WI38 (cell line): ENCODE data around the gene PRM1.

Source experiments
- H3K4me3 ChIP-seq: 2 replicates; pipeline ENCODE4 v1.5.1; 2011; ENCODE audit warnings: low read depth, mild to moderate bottlenecking, control low read depth, low read length
- TF ChIP-seq, protein P1 (sequence below): IDR thresholded peaks from 2 replicates; pipeline ENCODE4 v1.5.1; 2012; ENCODE audit warnings: low read depth, mild to moderate bottlenecking, control low read depth, low read length

PRM1 gene

DNA sequence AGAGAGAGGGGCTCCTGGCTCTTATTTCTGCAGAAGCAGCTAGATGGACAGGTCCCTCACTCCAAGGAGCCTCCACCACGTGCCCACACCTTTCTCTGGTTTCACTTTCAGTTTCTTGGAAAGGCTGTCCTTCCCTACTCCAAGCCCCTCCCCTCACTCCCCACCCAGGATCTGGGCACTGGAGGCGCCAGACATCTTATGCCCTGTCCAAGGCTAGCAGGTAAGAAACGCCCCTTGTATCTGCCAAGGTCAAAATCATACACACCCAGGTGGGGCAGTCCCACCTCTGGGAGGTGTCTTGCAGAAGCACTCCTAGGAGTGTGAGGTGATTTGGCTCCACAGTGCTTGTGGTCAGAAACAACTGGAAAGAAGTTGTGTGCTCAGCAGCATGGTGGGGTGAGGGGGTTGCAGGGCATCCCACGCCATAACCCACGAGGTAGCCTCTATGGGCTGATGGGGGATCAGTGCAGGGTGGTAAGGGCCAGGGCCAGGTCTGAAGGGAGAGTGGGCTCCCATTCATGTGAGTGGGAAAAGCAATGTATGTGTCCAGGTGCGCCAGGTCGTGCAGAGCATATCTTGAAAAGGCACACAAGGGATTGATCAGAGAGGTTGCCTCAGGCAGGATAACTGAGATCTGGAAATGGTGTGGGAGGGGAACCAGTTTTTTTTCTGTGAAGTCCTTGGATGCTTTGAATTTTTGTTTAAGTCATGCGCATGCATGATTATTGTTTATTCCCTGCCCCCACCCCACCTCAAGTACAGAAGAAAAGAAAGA, 31.8 kb upstream of the PRM1 start:
- H3K4me3 ChIP-seq: no peak overlapping the region
- TF ChIP-seq, protein P1, sequence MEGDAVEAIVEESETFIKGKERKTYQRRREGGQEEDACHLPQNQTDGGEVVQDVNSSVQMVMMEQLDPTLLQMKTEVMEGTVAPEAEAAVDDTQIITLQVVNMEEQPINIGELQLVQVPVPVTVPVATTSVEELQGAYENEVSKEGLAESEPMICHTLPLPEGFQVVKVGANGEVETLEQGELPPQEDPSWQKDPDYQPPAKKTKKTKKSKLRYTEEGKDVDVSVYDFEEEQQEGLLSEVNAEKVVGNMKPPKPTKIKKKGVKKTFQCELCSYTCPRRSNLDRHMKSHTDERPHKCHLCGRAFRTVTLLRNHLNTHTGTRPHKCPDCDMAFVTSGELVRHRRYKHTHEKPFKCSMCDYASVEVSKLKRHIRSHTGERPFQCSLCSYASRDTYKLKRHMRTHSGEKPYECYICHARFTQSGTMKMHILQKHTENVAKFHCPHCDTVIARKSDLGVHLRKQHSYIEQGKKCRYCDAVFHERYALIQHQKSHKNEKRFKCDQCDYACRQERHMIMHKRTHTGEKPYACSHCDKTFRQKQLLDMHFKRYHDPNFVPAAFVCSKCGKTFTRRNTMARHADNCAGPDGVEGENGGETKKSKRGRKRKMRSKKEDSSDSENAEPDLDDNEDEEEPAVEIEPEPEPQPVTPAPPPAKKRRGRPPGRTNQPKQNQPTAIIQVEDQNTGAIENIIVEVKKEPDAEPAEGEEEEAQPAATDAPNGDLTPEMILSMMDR: no peak

DNA sequence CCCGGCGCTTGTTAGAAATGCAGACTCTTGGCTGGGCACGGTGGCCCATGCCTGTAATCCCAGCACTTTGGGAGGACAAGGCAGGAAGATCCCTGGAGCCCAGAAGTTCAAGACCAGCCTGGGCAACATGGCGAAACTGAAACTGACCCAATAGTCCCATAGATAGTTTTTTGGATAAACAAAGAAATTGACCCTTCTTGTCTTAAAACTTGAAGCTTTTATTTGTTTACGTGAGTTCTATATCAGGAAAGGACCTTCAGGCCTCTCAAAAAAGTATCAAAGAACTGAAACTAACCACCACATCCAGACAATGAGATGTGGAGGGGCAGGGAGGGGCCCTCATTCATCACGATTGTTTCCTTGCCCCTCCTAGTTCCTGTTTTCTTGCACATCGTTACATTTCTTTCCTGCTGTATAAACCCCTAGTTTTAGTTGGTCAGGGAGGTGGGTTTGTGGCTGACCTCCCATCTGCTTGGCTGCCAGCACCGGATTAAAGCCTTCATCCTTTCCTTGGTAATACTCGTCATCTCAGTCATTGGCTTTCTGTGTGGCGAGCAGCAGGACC, 29.9 kb upstream of the PRM1 start:
- H3K4me3 ChIP-seq: no peak overlapping the region
- TF ChIP-seq, protein P1: no peak

DNA sequence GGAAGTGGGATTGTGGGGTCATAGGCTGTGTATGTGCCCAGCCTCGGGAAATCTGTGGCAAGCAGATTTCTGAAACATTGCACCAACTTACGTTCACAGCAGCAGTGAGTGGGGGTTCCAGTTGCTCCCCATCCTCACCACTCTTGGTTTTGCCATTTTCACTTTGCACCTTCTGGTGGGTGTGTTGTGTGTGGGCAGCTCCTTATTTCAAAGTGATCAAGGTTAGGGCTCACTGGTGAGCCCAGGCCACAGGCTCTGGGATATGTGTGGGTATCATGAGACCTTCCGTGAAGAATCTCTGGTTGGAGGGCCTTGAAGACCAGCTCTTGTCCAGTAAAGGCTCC, 29.5 kb upstream of the PRM1 start:
- TF ChIP-seq, protein P1: no peak
- no peak overlapping the region for H3K4me3 ChIP-seq

DNA sequence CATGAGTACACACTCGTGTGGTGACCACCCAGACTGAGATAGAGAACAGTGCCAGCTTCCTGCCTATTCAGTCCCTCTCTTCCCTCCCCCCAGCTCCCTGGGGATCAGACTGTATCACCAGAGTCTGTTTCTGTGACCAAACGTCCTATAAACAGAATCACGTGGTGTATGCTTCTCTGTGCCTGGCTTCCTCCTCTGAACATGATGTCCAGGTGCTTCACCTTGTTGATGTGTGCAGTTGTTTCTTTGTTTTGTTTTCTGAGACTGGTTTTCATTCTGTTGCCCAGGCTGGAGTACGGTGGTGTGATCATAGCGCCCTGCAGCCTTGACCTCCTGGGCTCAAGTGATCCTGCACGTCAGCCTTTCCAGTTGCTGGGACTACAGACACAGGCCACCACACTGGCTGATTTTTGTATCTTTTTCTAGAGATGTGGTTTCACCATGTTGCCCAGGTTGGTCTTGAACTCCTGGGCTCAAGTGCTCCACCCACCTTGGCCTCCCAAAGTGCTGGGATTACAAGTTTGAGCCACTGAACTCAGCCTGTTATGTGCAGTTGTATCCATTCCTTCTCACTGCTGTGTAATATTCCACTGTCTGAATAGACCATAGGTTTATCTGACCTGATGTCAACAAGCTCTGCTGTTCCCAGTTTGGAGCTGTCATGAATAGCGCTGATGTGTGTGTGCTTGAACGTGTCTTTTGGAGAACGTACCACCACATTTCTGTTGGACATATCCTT, 28.9 kb upstream of the PRM1 start:
- no peak overlapping the region for H3K4me3 ChIP-seq
- TF ChIP-seq, protein P1: no peak

DNA sequence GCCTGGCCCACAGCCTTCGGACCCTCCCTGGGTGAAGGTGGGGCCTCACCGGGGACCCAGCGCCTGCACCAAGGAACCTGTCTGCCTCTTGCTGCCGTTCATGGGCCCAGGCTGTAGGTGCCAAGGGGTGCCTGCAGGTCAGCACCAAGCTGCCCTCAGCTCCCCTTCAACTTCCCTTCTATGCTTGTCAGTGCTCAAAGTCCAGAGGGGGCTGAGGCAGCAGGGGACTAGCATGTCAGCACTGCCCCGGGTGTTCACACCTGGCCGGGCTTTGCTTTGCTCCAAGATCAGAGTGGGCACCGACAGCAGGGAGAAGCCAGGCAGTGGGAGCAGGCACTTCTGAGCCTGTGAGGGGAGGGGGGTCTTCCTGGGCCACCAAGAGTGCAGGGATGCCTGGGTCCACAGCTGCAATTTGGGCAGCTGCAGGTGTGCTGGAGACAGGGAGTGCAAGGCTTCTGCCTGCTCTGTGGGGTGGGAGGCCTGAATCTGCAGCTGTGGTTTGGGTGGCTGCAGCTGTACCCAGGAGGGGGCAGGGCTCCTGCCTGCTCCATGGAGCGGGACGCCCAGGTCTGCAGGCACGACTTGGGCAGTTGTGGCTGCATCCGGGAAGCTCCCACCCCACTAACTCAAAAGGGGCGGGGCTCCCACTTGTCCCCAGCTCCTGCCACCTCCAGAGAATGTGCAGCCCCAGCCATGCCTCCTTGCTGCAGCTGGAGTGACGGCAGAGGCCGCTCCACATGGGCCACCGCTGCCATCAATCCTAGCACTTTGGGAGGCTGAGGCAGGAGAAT, 27.6 kb upstream of the PRM1 start:
- TF ChIP-seq, protein P1: no peak

DNA sequence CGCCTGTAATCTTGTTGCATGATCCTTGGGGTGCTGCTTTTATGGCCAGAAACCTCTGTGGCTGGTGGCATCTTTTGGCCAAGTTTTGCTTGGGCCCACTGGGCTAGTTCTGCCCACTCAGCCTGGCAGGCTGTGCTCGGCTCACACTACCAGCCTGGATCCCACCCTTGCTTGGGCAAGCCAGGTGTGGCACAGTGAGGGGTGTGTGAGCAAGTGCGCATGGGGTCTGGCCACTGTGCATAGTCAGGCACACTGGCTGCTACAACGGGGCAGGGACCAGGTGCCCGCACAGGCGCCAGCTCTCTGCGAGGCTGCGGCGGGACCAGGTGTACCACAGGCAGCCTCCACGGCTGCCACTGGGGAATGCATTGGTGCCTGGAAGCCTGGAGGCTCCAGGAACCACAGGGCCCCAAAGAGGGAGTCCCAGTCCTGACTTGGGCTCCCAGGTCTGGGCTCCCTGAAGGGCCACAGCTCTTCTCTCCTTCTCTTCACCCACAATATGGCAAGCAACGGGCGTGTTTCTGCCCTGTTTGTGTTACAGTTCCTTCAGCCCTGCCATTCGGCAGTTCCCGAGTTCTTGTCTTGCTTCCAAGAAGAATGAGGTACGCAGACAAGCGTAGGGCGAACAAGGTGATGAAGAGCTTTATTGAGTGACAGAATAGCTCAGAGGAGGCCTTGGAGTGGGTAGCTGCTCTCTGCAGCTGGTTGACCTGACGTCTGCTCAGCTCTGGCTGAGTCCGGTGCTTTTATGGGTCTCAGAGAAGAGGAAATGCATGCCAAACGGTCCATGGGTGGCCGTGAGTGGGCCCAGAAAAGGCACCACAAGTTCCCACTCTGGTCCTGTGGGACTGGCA, 26.7 kb upstream of the PRM1 start:
- no peak overlapping the region for H3K4me3 ChIP-seq

More for the DNA sequence above, 27.6 kb upstream of the PRM1 start:
- no peak overlapping the region for H3K4me3 ChIP-seq

More for the DNA sequence above, 26.7 kb upstream of the PRM1 start:
- TF ChIP-seq, protein P1: no peak
